Stimulated activated CD4-positive, alpha-beta T cell treated with anti-CD3 and anti-CD28 coated beads, Interleukin-12 subunit alpha, Interleukin-12 subunit beta, amount 100 ng/mL, for 48 hours (primary cell): ENCODE results near the gene PRR15.
A peak's percentile ranks its signal among the peaks of the same experiment; 100 is the strongest.

Source experiments
- DNase-seq, 3 donors: peaks; one replicate each; pipeline ENCODE4 v3.0.0-alpha.2; 2020; ENCODE audit warnings: low read depth in 2 of 3, low spot score in 1 of 3

Gene PRR15

GRCh38 chr7:29567174-29567573, 3.5 kb downstream of the PRR15 start:
- DNase-seq, result no peak

DNA sequence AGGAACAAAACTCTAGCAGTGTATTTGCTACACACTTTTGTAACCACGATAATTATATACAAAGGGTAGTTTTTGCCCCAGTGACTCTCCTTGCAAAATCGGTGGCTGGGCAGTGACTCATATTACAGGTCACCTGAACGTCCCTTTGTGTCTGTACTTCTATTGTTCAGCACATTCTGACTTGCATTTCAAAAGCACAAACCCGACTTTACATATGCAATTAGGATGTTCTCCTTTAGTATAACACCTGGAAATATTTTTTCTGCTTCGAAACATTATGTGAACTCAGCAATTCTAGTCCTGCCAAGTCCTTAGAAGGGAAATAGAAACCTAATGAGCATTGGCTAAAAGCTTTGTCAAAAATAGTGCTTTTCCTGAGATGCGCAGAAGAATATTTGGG, 6.0 kb downstream of the PRR15 start:
- no peak for DNase-seq

DNA sequence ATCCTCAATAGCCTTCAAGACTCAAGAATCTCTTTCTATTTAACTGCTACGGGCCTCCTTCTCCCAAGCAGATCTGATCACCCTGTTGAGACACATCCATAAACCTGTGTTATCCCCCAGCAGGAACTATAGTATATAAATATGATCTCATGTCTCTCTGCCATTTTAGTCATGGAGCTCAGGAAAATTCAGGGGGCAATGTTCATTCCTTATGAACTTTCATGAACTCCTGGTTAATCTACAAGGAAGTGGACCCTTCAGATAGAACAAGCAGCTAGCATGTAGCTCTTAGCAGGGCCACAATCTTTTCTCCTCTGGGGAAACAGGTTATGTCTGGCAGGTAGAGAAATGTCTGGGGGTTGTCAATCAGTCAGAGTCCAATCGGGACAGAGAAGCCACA, 8.9 kb downstream of the PRR15 start:
- DNase-seq, result no peak

DNA sequence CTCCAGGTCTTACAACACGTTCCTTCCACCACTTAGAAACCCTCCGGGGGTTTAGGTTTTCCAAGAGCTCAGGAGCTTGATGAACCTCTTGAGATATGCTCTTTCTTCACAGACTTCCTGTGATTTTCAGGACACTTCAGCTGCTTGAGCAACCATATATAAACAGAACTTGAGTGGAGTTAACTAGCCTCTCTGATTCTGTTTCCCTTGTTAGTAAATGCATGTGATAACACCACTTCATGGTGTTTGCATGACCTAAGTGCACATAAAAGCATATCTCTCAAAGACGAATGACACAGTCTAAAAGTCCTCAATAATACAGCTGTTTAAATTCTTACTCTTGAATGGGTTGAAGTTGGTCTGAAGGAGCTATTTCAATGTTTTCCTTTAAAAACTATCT, 9.9 kb downstream of the PRR15 start:
- DNase-seq, result no peak

- no peak for DNase-seq
Measured at GRCh38 chr7:29574659-29575058, 11.0 kb downstream of the PRR15 start.

GRCh38 chr7:29587195-29587808, 23.7 kb downstream of the PRR15 start:
- DNase-seq, result no peak

- DNase-seq, result no peak
Measured at GRCh38 chr7:29588212-29588611, 24.6 kb downstream of the PRR15 start.

DNA sequence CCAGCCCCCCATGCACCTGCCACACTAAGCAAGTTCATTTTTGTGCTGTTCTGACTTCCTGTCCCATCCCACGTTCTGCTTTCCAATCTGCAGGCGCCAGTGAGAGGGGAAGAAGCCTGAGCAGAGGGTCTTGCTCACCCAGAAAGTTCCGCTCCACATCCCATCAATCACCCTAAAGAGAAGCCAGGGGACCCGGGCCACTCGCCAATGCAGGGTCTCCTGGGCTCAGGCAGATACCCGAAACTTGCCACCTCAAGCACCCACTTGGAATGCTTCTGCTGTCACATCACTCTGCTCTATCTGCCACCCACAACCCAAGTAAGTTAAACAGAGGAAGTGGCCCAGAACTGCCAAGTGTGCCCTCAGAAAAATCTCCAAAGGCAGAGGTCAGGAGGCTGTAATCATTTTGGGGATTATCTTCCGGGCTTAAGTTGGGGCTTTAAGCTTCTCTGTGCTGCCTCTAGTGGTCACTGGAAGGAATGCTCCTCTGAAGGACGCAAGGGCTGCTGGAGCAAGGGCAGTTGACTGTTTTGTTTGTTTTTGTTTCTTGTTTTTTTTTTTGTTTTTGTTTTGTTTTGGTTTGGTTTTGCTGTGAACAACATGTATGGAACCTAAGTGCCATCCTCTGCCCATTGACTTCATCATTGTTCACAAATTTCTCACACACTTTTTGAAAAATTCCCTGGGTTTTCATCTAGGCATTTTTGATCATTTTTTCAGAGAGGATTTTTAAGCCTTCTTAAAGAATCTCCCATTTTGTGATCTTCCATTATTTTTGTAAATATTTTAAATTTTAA, 25.5 kb downstream of the PRR15 start:
- peak in 2 of 3 donors; percentile 7 to 27 for DNase-seq

- DNase-seq, result no peak
Measured at GRCh38 chr7:29592866-29593265, 29.2 kb downstream of the PRR15 start.

GRCh38 chr7:29593459-29593858, 29.8 kb downstream of the PRR15 start:
- no peak for DNase-seq

- no peak for DNase-seq
Measured at GRCh38 chr7:29596593-29597178, 33.1 kb downstream of the PRR15 start.

GRCh38 chr7:29597266-29597665, 33.6 kb downstream of the PRR15 start:
- DNase-seq, result no peak

DNA sequence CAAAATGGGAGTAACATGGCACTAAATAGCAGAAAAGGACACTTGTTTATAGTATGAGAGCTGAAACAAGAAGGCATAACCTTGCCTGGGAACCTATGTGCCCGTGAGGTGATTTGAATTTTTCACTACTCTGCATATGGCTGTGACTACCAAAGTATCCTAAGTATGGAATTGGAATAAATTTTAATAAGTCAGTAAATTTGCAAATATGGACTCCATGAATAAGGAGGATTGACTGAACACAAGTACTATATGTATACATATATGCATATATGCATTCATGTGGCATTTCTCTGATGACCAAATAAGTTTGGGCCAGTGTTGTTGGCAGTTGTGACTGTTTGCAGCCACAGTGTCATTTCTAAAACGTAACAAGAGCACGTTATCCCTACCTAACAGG, 34.5 kb downstream of the PRR15 start:
- DNase-seq, result no peak

DNA sequence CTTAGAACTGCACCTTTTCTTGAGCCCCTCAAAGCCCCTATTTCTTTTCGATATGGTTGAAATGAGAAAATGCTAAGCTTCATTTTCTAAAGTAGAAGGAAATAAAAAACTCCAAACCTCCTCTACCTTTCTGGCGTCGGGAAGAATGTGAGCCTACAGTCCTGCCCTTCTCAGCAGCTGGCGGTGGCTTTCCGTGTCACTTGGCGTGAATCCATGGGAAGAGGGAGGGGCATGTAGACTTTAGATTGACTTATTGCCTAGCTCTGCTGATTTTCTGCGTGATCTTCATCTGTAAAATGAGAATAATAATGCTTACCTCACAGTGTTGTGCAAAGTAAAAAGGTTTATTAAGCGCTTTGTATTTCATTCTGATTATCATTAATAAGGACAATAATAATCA, 35.0 kb downstream of the PRR15 start:
- no peak for DNase-seq

DNA sequence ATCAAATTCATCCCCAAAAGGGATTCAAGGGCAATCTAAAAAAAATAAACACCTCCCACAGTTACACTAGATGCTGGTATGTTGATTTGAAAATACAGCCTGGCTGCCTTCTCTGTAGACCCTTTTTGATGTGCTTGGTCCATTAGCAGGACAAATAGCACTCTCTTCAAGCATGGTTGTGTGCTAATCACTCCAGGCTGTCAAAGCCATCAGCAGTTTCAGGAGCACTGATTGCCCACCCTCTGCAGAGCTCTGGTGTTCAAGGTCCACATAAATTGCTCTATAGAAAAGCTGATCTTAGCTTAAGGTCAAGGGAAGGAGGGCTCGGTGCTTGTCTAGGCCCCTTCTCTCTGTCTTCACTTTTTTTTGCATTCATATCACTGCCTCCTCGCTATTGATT, 35.4 kb downstream of the PRR15 start:
- no peak for DNase-seq

DNA sequence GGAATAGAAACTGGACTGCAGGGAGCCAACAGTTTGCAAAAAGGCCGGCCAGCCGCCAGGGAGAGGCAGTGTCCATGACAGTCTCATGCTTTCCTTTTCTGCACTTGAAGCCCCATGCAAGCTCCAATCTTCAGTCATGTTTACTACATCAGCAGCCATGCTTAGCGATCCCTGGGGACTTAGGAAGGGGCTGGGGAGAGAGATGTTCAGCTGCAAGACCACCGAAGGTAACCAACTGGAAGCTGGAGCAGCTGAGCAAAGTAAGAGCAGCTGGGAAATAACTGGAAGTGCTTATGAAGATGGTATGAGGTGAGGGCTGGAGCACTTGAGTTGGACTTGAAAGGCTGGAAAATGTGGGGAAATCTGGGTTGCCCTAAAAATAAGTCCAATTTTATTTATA, 37.0 kb downstream of the PRR15 start:
- DNase-seq, result no peak

DNA sequence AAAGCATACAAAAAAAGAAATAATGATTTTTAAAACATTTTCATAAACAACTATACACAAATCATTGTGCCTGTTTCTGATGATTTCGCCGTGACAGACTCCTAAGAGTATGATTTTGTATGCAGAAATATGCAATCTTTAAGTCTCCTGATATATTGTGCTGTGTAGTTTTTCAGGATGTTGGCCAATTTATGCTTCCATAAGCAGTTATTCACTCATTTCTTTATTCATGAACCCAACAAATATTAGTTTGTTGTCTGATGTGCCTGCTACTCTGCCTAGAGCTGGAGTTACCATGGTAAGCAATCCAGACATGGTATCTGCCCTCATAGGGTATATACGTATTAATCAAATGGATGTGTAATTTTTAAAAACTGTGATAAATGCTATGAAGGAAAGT, 40.4 kb downstream of the PRR15 start:
- DNase-seq, result no peak

- DNase-seq, result no peak
Measured at GRCh38 chr7:29604702-29605101, 41.1 kb downstream of the PRR15 start.

GRCh38 chr7:29605671-29606070, 42.0 kb downstream of the PRR15 start:
- DNase-seq, result no peak

DNA sequence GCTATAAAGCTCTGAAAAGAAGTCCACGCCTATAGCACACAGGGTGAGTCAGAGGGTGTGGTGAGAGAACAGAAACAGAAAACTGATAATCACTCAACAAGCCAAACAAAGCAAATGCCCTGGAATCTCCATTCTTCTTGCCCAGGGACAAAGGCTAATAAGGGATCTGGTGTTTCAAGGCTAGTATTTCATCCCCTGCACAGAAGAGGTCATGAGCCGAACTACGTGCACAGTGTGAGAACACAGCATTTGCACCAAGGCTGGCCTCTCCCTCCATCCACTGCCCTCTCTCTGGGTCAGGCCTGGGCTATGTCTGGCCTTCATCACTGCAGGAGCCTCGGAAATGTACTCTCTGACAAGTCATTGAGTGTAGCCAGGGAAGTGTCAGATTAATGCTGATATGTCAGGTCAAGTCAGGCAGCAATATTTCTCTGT, 42.7 kb downstream of the PRR15 start:
- no peak for DNase-seq

GRCh38 chr7:29606830-29607229, 43.2 kb downstream of the PRR15 start:
- no peak for DNase-seq

DNA sequence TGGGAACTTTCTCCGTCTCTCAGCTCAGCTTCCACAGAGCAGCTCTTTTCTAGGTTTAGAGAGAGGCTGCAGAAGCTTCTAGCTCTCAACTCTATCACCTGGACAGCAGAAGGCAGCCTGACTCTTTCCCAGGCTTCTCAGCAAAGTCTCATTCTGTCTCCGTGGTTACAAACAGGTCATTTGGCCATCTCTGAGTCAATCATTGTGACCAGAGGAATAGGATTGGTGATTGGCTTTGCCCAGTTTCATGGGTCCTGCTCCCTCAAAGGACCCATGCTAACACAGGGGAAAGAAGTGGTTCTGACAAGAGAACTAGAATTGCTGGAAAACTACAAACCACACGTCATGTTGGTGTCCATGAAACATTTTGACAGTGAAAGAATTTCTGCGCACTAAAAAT, 43.6 kb downstream of the PRR15 start:
- DNase-seq, result no peak

DNA sequence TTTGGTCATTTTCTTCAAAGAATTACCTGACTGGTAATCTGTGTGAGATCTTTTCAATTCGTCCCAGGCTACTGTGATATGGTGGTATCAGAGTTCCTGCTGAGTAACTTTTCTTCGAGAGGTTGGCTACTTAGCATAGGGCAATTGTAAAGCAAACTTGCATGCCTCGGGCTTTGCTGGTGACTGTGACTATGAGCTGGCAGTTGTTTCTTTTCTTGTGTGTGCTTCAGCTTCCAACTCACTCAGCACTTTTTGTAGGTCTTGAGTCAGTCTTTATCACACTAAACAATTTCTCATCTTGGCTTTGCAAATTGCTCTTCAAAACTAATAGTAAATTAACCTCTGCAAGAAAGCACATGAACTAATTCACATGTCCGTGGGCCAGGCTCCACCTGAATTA, 44.3 kb downstream of the PRR15 start:
- no peak for DNase-seq
